WTC11 (cell line): ENCODE measurements around the gene TMEM238L.

Experiments used
- ATF3 ChIP-seq: sonication (generic); formaldehyde crosslinking; conservative IDR thresholded peaks from 2 replicates; pipeline ENCODE4 v1.8.1; 2022; ENCODE audit warnings: mild to moderate bottlenecking, missing genetic modification reagents
- CBFB ChIP-seq: sonication (generic); formaldehyde crosslinking; IDR thresholded peaks from 2 replicates; pipeline ENCODE4 v1.8.1; 2022; ENCODE audit warnings: mild to moderate bottlenecking, low read depth, missing genetic modification reagents
- CREB1 ChIP-seq: sonication (generic); formaldehyde crosslinking; IDR thresholded peaks from 2 replicates; pipeline ENCODE4 v1.8.0; 2023; ENCODE audit warnings: mild to moderate bottlenecking, missing genetic modification reagents
- CTCF ChIP-seq: fragments of 200-600 bp; IDR thresholded peaks from 2 replicates; pipeline ENCODE4 v1.8.0; 2022; ENCODE audit warnings: antibody characterized with exemption
- E2F1 ChIP-seq: sonication (generic); formaldehyde crosslinking; IDR thresholded peaks from 2 replicates; pipeline ENCODE4 v1.8.0; 2022; ENCODE audit warnings: mild to moderate bottlenecking, missing genetic modification reagents
- HMGXB4 ChIP-seq: sonication (generic); formaldehyde crosslinking; IDR thresholded peaks from 2 replicates; pipeline ENCODE4 v1.8.1; 2023; ENCODE audit warnings: mild to moderate bottlenecking, moderate library complexity, missing genetic modification reagents
- NR2C2 ChIP-seq: sonication (generic); formaldehyde crosslinking; IDR thresholded peaks from 2 replicates; pipeline ENCODE4 v1.8.0; 2022; ENCODE audit warnings: mild to moderate bottlenecking, missing genetic modification reagents
- SMAD4 ChIP-seq: sonication (generic); formaldehyde crosslinking; IDR thresholded peaks from 2 replicates; pipeline ENCODE4 v1.8.0; 2022; ENCODE audit warnings: mild to moderate bottlenecking, missing genetic modification reagents

GRCh38 chr17:10807704-10808128 is 3.8 kb upstream of the TMEM238L start:
- no peak for TF ChIP-seq CTCF
- TF ChIP-seq E2F1 (CRISPR knock-in tag): no peak
- TF ChIP-seq ATF3 (CRISPR knock-in tag): no peak
- no peak for TF ChIP-seq HMGXB4 (CRISPR knock-in tag)
- TF ChIP-seq SMAD4 (CRISPR knock-in tag): no peak
- no peak for TF ChIP-seq NR2C2 (CRISPR knock-in tag)
- no peak for TF ChIP-seq CBFB (CRISPR knock-in tag)
- TF ChIP-seq CREB1 (CRISPR knock-in tag): no peak
